GM10248 (cell line): ENCODE measurements around the gene JARID2.

ENCODE experiments used
- CTCF ChIA-PET: fragments of 300-600 bp; sonication (Branson Sonifier 250); formaldehyde crosslinking; extraction: SDS; loops from one replicate; lab custom pipeline; 2021; ENCODE audit warnings: antibody characterized with exemption; lab: Yijun Ruan, JAX
- POLR2A ChIA-PET: fragments of 350-650 bp; sonication (Branson Sonifier 250); formaldehyde crosslinking; extraction: SDS; loops from one replicate; lab custom pipeline; 2020; ENCODE audit warnings: antibody characterized with exemption; lab: Yijun Ruan, JAX
- DNase-seq: peaks from one replicate; pipeline ENCODE4 v3.0.0; 2012; ENCODE audit errors: extremely low spot score
- TF ChIP-seq, protein P1 (sequence below): IDR thresholded peaks from 2 replicates; pipeline ENCODE4 v1.5.1; 2012; ENCODE audit warnings: mild to moderate bottlenecking, low read depth; ENCODE audit errors: extremely low read depth, missing control alignments, control extremely low read depth

The JARID2 gene

DNA sequence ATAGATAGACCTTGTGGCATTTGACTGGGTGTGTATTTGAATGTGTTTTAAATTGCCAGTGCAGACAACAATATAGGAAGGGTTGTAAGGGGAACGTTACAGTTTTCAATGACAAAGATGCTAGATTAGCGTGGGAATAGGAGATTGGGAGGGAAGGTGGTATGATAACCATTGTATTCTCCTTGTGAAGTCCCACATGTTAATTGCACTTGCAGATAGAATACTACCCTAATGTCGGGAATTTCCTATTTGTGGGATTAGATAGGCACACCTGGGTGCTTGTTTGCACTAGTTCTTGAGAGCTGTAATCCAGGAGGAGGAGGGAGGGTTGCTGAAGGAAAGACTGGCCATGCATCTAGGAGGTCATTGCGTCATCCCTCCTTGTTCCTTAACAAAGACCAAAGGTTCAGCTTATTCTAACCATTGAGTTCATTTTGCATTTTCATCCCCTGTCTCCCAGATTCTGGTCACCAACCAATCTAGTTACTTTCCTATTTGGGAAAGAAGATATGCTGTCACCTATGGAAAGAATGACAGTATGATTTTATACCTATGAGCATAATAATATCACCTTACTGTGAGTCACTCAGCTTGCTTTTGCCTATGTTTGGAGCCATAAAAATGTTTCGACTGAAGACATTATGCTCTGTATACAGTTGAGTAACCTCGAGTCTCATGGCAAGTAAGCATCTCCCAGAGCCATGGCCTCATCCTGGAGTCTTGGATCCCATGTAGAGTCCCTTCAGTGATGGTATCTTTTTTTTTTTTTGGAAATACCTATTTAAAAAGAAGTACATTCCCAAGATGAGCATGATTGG, 215.5 kb downstream of the JARID2 start:
- DNase-seq, result no peak
- ChIA-PET POLR2A (no interaction called here), CTCF (interaction anchor here (1.5 kb wide), 1 partner anchor 29 kb away, joined by 4 read pairs; no protein-coding TSS in a partner anchor)
- TF ChIP-seq, protein P1, sequence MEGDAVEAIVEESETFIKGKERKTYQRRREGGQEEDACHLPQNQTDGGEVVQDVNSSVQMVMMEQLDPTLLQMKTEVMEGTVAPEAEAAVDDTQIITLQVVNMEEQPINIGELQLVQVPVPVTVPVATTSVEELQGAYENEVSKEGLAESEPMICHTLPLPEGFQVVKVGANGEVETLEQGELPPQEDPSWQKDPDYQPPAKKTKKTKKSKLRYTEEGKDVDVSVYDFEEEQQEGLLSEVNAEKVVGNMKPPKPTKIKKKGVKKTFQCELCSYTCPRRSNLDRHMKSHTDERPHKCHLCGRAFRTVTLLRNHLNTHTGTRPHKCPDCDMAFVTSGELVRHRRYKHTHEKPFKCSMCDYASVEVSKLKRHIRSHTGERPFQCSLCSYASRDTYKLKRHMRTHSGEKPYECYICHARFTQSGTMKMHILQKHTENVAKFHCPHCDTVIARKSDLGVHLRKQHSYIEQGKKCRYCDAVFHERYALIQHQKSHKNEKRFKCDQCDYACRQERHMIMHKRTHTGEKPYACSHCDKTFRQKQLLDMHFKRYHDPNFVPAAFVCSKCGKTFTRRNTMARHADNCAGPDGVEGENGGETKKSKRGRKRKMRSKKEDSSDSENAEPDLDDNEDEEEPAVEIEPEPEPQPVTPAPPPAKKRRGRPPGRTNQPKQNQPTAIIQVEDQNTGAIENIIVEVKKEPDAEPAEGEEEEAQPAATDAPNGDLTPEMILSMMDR, result no peak

DNA sequence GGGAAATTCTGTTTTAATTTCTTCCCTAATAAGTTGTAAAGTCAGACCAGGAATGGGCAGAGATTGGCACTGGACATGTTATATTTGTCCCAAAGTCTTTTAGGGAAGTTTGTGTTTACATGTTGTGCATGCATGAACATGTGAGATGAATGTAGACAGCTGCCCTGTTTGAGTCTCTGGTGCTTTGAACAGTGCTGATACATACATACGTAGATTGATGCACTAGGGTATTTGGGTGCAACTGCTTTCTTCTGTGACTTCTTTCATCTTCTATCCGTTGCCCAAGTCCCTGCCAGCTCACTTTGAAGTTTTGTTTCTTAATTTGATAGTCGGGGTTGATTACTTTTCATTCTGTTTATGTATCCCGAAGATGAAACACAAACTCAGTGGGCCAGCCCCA, 216.4 kb downstream of the JARID2 start:
- TF ChIP-seq, protein P1, result no peak
- ChIA-PET POLR2A (no interaction called here), CTCF (interaction anchor here (1.0 to 1.5 kb wide), 5 partner anchors 9 to 195 kb away, joined by 3 to 4 read pairs (median 4); no protein-coding TSS in a partner anchor)
- no peak for DNase-seq

DNA sequence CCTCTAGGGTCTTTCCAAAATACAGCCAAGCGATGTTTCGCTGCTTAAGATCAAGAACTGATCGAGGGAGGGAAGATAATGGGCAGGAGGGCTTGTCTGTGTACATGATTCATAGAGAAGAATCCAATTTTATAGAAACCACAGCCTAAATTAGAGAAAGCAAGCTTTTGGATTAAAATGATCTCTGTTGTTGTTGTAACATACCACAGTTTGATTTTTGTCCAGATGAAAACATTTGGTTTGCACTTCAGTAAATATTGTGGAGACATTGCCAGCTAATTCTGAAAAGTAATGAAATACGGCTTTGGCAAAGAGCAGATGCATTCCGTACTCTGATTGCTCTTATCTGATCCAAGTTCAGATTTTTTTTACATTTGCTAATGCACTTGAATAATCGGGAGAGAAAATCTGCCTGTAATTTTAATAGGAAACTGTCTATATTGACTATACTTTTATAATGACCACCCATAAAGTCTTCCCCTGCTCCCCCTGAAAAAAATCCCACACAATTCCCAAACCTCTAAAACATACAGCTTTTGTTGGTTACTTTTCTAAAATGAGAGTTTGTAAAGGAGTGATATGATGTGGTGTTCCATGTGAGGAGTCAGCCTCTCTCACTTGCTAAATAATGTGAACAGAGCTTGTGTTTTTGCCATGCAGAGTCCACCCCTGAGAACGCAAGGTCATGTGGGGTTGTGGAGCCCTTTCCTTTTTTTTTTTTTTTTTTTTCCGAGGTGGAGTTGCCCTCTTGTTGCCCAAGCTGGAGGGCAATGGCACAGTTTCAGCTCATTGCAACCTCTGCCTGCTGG, 217.1 kb downstream of the JARID2 start:
- TF ChIP-seq, protein P1, result no peak
- DNase-seq, result no peak
- ChIA-PET POLR2A (interaction anchor here (0.6 kb wide), 1 partner anchor 57 kb away, joined by 5 read pairs; no protein-coding TSS in a partner anchor), CTCF (interaction anchor here (0.9 to 1.4 kb wide), 12 partner anchors 9 to 196 kb away, joined by 3 to 5 read pairs (median 3); no protein-coding TSS in a partner anchor)

DNA sequence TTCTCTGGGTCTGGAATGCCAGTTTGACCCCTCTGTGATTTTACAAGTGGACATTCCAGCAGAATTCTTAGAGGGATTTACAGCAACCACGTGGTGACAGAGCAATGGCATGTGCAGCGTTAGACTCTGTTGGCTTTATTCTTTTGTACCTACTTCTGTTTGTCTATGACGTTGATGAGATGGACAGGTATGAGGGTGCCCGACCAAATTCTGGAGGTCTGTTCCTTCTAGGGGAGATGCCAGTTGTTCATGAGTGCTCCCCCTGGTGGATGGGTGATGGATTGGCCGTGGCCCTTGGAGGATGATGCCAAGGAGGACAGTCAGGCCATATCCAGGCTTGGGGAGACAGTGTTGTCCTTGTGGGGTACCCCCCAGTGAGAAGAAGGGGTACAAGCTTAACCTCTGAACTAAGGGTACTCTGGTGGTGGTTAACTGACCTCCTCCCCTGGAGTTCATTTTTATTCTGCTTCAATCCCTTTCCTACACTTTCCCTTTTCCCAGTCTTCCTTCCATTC, 218.4 kb downstream of the JARID2 start:
- DNase-seq, result peak; percentile 51
- ChIA-PET POLR2A (no interaction called here), CTCF (interaction anchor here (1.1 to 1.4 kb wide), 7 partner anchors 11 to 175 kb away, joined by 3 to 5 read pairs (median 3); no protein-coding TSS in a partner anchor)
- TF ChIP-seq, protein P1, result peak; percentile 64

DNA sequence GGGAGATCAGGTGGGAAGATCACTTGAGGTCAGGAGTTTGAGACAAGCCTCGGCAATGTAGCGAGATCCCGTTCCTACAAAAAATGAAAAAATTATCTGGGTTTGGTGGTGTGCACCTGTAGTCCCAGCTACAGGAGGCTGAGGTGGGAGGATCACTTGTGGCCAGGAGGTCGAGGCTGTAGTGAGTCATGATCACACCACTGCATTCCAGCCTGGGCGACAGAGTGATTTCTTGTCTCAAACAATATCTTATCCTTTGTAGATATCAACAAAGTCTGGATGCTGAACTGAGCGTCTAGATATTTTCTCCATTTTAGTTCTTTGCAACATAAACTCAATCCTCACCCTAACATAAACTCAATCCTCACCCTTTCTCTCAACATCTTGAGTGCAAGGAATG, 219.3 kb downstream of the JARID2 start:
- TF ChIP-seq, protein P1, result no peak
- POLR2A ChIA-PET, result no interaction called here
- DNase-seq, result no peak
- CTCF ChIA-PET, result interaction anchor here (1.2 kb wide), 1 partner anchor 26 kb away, joined by 3 read pairs; no protein-coding TSS in a partner anchor

DNA sequence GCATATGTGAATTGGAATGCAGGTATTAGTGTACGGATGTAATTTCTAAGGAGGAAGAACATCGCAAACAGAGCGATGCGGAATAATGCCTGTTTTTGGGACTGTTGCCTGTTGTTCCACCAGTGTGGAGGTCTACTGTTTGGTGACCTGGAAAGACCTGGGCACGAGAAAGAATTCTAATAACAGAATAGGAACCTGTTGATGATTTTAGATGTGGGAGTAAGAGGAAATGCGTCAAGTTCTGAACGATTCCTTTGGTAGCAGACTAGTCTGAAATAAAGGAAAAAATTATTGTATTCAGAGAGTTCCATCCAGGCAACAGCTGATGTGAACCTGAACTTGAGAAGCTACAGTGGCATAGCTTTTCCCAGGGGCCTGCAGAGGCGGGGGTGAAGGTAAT, 224.9 kb downstream of the JARID2 start:
- DNase-seq, result no peak
- POLR2A ChIA-PET, result no interaction called here
- TF ChIP-seq, protein P1, result no peak
- CTCF ChIA-PET, result interaction anchor here (1.1 to 2.0 kb wide), 3 partner anchors 10 to 19 kb away, joined by 3 to 7 read pairs (median 4); no protein-coding TSS in a partner anchor
